DOHH2 (cell line): ENCODE measurements around the gene CENPA.

Source experiments
- EZH2phosphoT487 ChIP-seq: fragments of 200-600 bp; sonication (generic); IDR thresholded peaks from 2 replicates; pipeline ENCODE4 v1.6.1; 2017; ENCODE audit warnings: borderline replicate concordance, mild to moderate bottlenecking, antibody characterized with exemption, low read length, moderate library complexity, mixed read lengths
- TF ChIP-seq, protein P1 (sequence below): fragments of 200-600 bp; sonication (generic); IDR thresholded peaks from one replicate; pipeline ENCODE4 v1.5.1; 2014; ENCODE audit warnings: antibody characterized with exemption, mild to moderate bottlenecking, low read depth, low read length; ENCODE audit not compliant: poor library complexity, severe bottlenecking

DNA sequence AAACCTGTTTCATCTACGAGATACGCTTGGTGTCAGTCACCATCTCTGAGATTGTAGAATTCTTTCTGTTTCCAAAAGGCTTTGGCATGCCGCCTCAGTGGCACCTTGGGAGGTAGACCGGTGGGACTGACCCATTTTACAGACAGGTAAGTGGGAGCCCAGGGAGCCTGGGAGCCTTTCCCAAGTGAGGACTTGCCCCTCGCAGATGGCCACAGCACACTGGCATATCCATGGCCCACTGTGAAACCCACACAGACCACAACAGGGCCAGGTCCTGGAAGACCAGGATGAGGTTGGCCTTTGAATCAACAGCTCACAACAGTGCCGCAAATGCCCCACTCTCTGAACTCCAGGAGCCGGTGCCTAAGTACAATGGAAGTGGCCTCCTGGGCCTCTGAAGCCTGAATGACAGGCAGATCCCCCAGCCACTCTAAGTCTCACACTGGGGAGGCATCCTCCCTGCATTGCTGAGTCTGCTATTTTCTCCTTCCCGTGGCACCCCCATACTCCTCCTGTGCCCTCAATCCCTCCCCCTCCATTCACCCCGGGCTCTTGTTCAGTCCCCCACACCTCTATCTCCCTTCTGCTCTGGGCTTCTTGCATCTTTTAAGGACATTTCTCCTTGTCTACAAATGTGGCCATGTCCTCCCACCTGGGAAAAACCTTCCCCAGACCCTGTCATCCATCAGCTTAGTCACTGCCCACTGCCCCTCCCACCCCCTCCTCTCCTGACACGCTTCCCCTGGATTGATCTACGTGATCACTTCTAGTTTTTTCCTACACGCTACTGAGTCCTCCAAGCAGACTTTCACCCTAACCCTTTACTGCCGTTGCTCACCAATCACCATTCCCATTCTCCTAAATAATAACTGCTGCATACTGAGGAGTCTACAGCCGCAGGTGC lies 26.2 kb downstream of the CENPA start:
- TF ChIP-seq, protein P1, sequence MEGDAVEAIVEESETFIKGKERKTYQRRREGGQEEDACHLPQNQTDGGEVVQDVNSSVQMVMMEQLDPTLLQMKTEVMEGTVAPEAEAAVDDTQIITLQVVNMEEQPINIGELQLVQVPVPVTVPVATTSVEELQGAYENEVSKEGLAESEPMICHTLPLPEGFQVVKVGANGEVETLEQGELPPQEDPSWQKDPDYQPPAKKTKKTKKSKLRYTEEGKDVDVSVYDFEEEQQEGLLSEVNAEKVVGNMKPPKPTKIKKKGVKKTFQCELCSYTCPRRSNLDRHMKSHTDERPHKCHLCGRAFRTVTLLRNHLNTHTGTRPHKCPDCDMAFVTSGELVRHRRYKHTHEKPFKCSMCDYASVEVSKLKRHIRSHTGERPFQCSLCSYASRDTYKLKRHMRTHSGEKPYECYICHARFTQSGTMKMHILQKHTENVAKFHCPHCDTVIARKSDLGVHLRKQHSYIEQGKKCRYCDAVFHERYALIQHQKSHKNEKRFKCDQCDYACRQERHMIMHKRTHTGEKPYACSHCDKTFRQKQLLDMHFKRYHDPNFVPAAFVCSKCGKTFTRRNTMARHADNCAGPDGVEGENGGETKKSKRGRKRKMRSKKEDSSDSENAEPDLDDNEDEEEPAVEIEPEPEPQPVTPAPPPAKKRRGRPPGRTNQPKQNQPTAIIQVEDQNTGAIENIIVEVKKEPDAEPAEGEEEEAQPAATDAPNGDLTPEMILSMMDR, result no peak
- no peak for TF ChIP-seq EZH2phosphoT487
